GM10266 (cell line): ENCODE measurements around the gene MESP1.
"Not testable (repeated sequence)": the region's sequence is repeated elsewhere in the genome, so short reads cannot be mapped to it uniquely, and the experiment has no call there.

ENCODE experiments used
- DNase-seq: peaks from one replicate; pipeline ENCODE4 v3.0.0; 2012; ENCODE audit errors: extremely low spot score
- CTCF ChIP-seq: IDR thresholded peaks from 2 replicates; pipeline ENCODE4 v1.5.1; 2012; ENCODE audit warnings: mild to moderate bottlenecking, low read depth; ENCODE audit not compliant: control insufficient read depth, insufficient read depth; ENCODE audit errors: missing control alignments

The MESP1 gene

GRCh38 chr15:89784686-89784960, 33.6 kb upstream of the MESP1 start:
- no peak for TF ChIP-seq CTCF
- no peak for DNase-seq

GRCh38 chr15:89783861-89784685, 33.0 kb upstream of the MESP1 start:
- no peak for TF ChIP-seq CTCF
- no peak for DNase-seq

GRCh38 chr15:89783111-89783860, 32.2 kb upstream of the MESP1 start:
- DNase-seq = no peak
- TF ChIP-seq CTCF = no peak

- DNase-seq = not testable (repeated sequence)
These were observed 31.5 kb upstream of the MESP1 start for GRCh38 chr15:89782619-89782950.

- no peak for TF ChIP-seq CTCF
- no peak for DNase-seq
These were observed 31.0 kb upstream of the MESP1 start for GRCh38 chr15:89781891-89782618.

GRCh38 chr15:89781055-89781454, 30.0 kb upstream of the MESP1 start:
- no peak for DNase-seq
- no peak for TF ChIP-seq CTCF

GRCh38 chr15:89780601-89781000, 29.6 kb upstream of the MESP1 start:
- no peak for TF ChIP-seq CTCF
- DNase-seq = no peak
